Upper lobe of left lung (tissue), 4 donors: ENCODE data around the gene ACACB.

ENCODE experiments used
- CTCF ChIP-seq, 6 experiments: fragments of 450-650 bp in 4 of 6; fragments of 200-600 bp in 2 of 6; sonication (generic) in 2 of 6; IDR thresholded peaks; one replicate each; pipeline ENCODE4 v1.5.1; 2016 to 2019; ENCODE audit warnings: antibody characterized with exemption in 6 of 6
- POLR2A ChIP-seq, 4 donors: fragments of 450-650 bp; IDR thresholded peaks; one replicate each; pipeline ENCODE4 v1.5.1; 2016 to 2017; ENCODE audit warnings: antibody characterized with exemption in 4 of 4, mild to moderate bottlenecking in 2 of 4

GRCh38 chr12:109166371-109166770 lies 50.0 kb downstream of the ACACB start:
- no peak for TF ChIP-seq CTCF (IDR thresholded peaks at IDR 0.05)
- TF ChIP-seq POLR2A (IDR thresholded peaks at IDR 0.05) = no peak
